GM10248 (cell line): ENCODE measurements around the gene TLE1.
"Not testable (repeated sequence)": the region's sequence is repeated elsewhere in the genome, so short reads cannot be mapped to it uniquely, and the experiment has no call there.

ENCODE experiments used
- CTCF ChIA-PET: fragments of 300-600 bp; sonication (Branson Sonifier 250); formaldehyde crosslinking; extraction: SDS; loops from one replicate; lab custom pipeline; 2021; ENCODE audit warnings: antibody characterized with exemption; lab: Yijun Ruan, JAX
- POLR2A ChIA-PET: fragments of 350-650 bp; sonication (Branson Sonifier 250); formaldehyde crosslinking; extraction: SDS; loops from one replicate; lab custom pipeline; 2020; ENCODE audit warnings: antibody characterized with exemption; lab: Yijun Ruan, JAX
- DNase-seq: peaks from one replicate; pipeline ENCODE4 v3.0.0; 2012; ENCODE audit errors: extremely low spot score
- CTCF ChIP-seq: IDR thresholded peaks from 2 replicates; pipeline ENCODE4 v1.5.1; 2012; ENCODE audit warnings: mild to moderate bottlenecking, low read depth; ENCODE audit errors: extremely low read depth, missing control alignments, control extremely low read depth

Gene TLE1

GRCh38 chr9:81598123-81598497, 91.2 kb downstream of the TLE1 start:
- ChIA-PET CTCF (no interaction called here), POLR2A (no interaction called here)
- TF ChIP-seq CTCF, result no peak
- no peak for DNase-seq

GRCh38 chr9:81597419-81598122, 91.8 kb downstream of the TLE1 start:
- POLR2A ChIA-PET, result no interaction called here
- CTCF ChIA-PET, result no interaction called here
- no peak for DNase-seq
- no peak for TF ChIP-seq CTCF

GRCh38 chr9:81596679-81597418, 92.5 kb downstream of the TLE1 start:
- TF ChIP-seq CTCF, result no peak
- ChIA-PET POLR2A (no interaction called here), CTCF (no interaction called here)
- no peak for DNase-seq

GRCh38 chr9:81595887-81596543, 93.3 kb downstream of the TLE1 start:
- CTCF ChIA-PET, result no interaction called here
- no peak for TF ChIP-seq CTCF
- no peak for DNase-seq
- POLR2A ChIA-PET, result no interaction called here

- POLR2A ChIA-PET, DNase-seq: not testable (repeated sequence)
- CTCF ChIA-PET, result interaction anchor here (1.0 kb wide), 1 partner anchor 13 kb away, joined by 3 read pairs; no protein-coding TSS in a partner anchor
Measured at GRCh38 chr9:81595293-81595692, 94.1 kb downstream of the TLE1 start.

GRCh38 chr9:81594415-81594814, 94.9 kb downstream of the TLE1 start:
- DNase-seq, result no peak
- POLR2A ChIA-PET, result no interaction called here
- no peak for TF ChIP-seq CTCF
- CTCF ChIA-PET, result interaction anchor here (0.9 to 1.0 kb wide), 2 partner anchors 12 to 14 kb away, joined by 3 read pairs; no protein-coding TSS in a partner anchor
